Stimulated activated CD4-positive, alpha-beta T cell treated with anti-CD3 and anti-CD28 coated beads, Interleukin-15, amount 100 ng/mL, for 24 hours (primary cell): ENCODE measurements around the gene PJA1.

Experiments used
- DNase-seq: peaks from one replicate; pipeline ENCODE4 v3.0.0-alpha.2; 2020

Gene PJA1, protein sequence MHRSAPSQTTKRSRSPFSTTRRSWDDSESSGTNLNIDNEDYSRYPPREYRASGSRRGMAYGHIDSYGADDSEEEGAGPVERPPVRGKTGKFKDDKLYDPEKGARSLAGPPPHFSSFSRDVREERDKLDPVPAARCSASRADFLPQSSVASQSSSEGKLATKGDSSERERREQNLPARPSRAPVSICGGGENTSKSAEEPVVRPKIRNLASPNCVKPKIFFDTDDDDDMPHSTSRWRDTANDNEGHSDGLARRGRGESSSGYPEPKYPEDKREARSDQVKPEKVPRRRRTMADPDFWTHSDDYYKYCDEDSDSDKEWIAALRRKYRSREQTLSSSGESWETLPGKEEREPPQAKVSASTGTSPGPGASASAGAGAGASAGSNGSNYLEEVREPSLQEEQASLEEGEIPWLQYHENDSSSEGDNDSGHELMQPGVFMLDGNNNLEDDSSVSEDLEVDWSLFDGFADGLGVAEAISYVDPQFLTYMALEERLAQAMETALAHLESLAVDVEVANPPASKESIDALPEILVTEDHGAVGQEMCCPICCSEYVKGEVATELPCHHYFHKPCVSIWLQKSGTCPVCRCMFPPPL

DNA sequence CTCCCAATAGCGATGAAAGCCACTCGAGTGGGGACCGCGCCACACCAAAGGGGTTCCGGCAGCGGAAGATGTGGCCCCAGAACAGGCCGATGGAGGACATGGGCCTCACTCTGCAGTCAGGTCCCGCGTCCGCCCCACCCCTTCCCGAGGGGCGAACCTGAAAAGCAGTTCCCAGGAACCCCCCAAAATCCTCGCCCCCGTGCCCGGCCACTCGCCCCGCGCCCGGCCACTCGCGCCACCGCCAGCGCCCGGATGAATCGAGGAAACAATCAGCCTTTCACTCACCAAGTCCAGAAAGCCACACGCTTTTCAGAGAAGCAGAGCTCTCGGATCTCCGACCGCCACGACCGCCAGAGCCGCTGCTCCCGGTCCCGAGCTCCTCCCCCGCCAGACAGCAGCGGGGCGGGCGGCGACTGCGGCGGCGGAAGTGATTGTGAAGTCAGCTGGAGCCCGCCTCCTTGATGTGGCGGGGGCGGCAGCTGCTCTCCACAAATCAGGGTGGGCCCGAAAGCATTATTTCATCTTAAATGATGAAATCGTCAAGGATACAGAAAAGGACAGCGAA, at the start of gene PJA1:
Gene PJA1, minus strand, starts transcription at position 367 of the 565 bp plus-strand sequence. CDS start 2,380 bp downstream, outside the sequence.
- DNase-seq: peak; percentile 80

DNA sequence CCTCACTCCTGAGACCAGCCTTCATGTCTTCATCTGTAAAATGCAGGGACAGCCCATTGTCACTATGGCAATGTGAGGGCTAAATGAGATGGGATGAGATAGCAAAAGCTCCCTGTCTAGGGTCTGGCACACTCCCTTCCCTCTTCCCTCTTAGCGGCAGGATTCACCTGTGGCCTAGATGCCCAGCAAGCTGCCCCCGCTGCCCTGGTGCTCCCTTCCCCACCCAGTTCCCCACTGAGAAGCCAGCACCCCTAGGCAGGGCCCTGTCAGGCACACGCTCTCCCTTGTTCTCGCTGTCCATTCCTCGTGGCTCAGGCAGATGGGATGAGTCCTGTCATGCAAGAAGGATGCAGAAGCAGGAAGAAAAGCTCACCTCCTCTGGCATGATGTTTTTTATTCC, 49.2 kb upstream of the PJA1 start:
- DNase-seq: no peak

DNA sequence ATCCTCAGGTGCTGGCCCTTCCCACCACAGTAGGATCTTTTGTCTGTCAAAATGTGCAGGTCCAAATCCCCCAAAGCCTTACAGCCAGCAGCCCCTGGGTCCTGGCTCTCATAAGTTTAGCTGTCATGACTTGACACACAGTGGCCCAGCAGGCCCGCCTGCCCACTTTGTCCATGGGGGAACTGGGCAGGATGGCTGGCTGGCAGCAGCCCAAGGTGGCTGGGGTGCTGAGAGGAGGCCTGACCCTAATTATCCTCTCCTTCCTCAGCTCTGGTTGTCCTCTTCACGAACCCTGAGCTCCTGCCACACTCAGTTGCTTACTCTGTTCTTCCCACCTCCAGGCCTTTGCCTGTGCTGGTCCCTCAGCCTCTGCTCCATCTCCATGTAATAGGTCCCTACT, 46.4 kb upstream of the PJA1 start:
- no peak for DNase-seq

DNA sequence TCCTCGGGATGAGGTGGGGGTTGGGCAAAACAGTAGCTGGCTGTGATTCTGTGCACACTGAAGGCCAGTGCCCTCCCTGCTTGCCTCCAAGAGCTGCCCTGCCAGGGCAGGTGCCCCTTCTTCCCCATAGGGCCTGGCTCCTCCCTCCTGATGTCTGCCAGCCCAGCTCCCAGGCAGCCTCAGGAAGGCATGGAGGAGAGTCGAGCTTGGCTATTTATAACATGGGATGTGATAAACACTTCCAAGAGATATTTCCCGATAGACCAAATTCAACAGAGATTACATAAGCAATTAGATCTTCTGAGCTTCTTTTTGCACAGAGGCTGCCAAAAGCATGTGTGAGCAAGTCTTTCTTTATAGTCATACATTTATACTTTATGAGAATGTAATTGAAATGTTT, 45.3 kb upstream of the PJA1 start:
- no peak for DNase-seq

DNA sequence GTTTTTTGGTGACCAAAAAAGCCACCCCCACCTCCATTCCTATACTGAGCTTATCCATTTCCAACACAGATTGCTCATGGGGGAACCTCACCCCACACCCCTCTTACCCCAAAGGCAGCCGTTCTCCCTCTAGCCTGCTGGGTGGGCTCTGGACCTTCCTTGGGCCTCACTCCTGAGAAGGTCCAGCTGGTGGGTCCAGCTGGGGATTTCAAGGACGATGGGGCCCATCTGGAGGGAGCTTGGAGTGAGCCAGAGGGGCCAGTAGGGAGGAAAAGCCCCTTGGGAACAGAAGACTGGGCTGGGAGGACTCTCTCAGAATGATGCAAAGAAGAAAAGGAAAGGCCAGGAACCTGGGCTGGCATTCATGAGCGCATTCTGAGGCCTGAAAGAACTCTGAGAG, 42.0 kb upstream of the PJA1 start:
- no peak for DNase-seq

DNA sequence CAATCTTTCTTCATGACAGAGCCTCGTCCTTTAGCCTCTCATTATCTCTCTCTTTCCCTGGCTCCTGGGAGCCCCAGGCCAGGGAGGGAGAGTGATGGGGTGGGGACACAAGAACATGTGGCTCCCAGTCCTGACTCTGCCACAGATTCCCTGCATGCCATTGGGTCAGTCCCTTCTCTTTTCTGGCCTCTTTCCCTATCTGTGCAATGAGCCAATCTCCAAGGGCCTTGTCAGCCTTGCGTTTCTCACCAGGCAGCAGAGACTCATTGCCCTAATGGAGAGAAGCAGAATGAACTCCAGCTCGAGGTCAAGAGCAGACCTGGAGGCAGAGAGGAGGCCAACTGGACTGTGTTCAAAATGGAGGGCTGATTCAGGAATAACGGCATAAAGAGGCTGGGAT, 38.4 kb upstream of the PJA1 start:
- DNase-seq: no peak

DNA sequence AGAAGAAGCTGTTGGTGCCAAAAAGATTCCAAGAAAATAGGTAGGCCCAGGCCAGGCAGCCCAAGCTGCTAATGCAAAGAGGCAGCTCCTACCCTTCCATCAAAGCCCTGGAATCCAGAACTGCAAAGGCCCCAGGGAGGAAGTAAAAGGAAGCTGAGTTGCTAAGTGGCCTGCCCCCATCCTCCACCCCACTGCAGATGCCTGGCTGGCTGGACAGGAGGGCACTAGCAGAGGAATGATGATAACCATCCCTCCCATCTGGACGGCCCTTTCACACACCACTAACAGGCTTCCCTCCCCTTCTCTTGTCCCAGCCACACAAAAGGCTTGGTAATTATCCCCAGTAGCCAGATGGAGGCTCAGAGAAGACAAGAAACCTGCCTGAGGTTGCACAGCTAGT, 32.4 kb upstream of the PJA1 start:
- no peak for DNase-seq

DNA sequence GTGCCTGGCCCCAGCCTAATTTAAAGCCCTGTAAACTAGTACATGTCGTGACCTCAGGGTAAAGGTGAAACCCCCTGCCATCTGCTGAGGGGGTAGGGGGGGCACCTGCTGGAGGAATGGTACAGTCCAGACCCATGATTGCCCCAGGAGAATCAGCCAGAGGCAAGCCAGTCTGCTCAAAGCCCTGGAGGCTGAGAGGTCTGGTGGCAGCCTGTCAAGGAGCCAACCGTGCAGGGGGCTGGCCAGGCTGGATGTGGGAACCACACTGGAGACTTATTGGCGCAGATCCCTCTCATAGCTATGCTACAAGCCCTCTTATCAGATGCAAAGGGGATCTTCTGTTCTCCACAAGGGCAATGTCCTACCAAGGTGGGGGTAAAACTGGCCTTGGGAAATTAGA, 31.4 kb upstream of the PJA1 start:
- DNase-seq: no peak

DNA sequence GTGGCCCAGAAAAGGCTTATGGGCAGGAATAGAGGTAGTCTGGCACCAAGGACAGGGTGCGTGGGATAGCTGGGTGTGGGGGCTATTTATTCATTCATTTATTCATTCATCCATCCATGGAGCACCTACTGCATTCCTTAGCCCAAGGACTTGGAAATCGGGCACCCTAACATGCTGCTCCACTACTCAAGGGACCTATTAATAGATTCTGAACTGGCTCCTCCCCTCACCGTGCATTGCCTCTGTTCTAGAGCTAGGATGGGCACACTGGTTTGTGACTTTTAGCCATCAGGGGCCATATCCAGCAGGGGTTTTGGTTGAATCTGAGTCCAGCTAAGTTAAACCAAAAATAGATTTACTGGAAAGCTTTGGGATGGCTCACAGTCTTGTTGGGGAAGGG, 30.6 kb upstream of the PJA1 start:
- no peak for DNase-seq

DNA sequence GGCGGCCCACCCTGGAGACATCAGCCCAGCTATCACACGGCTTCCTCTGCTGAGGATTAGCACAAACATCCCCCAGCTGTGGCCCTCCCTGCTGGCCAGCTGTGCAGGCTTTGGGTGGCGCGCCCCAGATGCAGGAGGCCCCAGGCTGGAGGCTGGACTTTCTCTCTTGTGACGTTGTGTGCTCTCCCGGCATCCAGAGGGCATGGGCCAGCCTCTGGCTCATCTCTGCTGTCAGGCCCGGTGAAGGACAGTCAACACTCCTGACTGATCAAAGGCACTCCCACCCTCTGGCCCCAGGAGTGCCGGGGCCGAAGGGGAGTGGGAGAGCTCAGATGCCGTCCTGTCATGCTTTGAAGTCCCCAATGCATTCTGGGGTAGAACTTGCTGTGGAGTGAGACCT, 29.9 kb upstream of the PJA1 start:
- no peak for DNase-seq

DNA sequence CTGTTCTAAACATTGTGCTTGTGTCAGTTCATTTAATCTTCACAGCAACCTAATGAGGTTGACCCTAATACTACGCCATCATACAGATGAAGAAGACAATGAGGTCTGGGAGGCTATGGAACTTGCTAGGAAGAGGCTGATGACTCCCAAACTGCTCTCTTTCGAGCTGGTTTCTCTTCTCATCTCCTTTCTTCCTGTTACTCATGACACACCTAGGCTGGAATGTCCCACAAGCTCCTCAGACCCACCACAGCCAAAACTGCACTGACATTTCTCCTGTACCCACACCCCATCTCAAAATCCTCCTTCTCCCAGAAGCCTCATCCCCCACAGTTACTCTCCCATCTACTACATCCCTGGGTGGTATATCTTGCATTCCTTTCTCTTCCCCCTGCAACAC, 27.4 kb upstream of the PJA1 start:
- no peak for DNase-seq

DNA sequence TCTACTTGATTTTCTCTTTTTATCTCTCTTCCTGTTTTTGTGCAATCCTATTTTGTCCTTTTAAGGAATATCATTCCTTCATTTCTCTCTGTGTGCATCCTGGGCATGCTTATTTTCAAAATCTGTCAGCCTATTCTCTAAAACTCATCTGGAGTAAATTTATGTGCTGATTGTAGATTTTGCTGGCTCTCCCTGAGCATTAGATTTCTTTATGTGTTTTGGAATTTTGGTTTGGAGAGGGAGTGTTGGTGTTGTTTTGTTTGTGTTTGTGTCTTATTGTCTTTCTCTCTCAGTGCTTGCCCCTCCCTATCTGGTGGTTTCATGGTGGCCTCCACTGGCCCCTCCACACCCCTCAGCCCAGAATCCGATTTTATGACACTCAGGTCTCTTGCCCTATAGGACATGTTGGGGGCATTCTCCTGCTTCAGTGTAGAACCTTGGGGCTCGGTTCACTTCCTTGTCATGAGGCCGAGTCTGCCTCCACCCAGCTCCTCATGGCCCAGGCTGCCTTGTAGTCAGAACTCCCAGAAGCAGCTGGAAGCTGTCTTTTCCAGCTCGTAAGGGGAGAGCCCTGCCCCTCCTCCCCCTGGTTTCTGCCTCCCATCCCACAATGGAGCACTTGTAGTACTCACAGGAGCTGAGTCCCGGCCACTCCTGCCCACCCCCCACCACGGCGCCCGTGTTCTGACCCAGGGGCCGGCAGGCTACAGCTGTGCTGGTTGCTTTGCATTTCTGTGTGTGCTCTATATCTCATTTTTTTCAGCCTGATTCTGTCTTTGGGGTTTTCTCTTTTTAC, 24.5 kb upstream of the PJA1 start:
- DNase-seq: no peak

DNA sequence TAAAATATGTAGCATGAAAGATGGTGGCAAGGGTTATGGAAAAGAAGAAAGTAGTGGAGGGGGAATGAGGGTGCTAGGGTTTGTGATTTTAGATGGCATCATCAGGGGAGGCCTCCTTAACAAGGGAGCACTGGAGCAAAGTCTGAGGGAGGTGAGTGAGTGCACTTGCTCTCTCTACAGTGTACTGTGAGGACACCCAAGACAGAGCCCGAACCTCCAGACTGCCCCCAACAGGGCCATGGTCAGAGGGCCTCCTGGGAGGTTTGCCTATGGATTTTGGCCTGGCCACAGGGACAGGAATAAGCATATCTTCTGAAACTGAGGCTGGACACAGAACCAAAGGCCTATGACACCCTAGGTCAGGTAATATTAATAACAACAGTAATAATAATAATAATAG, 21.4 kb upstream of the PJA1 start:
- DNase-seq: no peak

DNA sequence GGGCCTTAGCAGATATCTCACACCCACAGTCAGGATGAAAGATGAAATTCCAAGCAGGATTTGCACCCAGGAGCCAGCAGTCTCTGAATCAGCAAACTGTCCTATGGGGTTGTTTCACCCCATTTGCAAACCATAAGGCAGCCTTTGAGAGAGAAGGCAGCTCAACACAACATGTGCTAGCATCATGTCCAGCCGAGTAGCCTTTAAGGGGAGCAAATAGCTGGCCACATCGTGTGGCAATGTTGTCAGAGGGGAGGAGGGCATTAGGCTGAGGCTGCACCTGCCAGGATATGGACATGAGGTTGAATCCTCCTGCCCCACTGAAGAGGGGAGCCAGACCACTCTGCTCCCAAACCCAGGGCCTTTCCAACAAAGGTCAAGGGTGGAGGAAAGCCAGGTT, 20.6 kb upstream of the PJA1 start:
- no peak for DNase-seq

DNA sequence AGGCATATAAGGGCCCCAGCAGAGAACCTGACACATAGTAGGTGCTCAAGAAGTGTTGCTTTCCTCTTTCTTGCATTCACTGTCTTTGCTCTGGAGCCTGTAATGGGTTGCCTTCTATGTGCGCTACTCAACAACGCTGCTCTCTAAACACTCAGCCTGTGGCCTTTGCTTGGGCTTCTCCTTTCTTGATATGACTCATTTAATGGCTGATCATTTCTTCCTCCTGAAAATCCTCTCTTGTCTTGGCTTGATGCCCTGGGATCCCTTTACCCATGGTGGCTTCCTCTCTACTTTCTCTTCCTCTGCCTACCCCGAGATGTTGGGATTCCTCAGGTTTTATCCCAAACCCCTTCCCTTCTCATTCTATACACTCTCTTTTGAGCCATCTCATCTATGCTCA, 19.9 kb upstream of the PJA1 start:
- DNase-seq: no peak

DNA sequence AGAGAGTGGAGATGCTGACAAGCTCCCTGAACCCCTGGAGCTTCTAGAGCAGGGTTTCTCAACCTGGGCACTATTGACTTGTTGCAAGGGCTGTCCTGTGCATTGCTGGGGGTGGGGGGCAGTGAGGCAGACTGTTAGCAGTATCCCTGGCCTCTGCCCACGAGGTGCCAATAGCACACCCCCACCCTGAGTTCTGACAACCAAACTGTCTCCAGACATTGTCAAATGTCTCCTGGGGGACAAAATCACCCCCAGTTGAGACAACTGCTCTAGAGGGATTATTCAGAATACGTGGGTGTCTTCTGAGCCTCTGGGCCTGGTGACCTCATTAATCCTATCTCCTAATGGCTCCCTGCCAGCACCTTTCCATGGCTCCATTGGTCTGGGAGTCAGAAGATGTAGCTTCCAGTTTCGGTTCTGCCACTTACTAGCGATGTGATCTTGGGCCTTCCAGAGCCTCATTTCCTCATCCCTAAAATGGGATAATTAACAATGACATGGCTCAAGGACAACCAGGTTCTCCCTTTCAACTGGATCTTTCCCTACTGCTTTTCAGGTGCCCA, 17.6 kb upstream of the PJA1 start:
- no peak for DNase-seq

DNA sequence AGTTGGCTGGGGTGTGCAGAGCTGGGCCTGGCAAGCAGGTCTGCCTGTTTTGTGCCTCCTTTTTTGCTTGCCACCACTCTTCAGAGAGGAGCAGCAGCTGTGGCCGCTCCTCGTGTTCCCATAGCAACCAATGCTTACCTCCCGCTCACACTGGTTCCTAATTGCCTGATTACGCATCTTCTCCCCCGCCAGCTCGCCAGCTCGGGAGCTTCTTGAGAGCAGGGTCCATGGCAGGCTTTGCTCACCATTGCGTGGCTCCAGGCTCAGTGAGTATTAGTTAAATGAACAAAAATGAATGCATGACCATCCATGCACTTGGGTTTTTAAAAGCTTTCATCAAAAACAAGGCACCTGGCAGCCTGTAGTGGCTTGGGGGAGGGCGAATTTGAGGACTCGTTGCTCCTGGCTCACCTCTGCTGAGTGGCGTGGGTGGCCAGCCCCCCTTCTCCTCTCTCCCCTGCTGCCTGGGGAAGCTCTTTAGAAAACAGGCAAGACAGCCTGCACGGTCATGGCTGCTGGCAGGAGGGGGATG, 14.2 kb upstream of the PJA1 start:
- DNase-seq: no peak

DNA sequence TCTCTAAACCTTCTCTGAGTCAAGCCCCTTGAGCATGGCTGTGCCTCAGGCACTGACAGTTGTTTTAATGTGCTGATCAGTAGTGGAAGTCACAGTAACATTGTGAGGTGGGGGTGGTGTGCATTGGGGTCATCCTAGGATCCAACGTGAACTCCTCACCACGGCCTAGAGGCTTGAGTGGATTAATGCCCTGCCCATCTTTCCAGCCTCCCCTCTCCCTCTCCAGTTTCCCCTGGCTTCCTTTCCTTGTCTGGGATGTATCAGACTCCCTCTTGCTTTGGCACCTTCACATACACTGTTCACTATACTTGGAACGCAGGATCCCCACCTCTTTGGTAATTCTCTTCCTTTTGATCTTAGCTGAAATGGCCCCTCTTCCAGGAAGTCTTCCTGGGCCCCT, 13.3 kb upstream of the PJA1 start:
- no peak for DNase-seq

DNA sequence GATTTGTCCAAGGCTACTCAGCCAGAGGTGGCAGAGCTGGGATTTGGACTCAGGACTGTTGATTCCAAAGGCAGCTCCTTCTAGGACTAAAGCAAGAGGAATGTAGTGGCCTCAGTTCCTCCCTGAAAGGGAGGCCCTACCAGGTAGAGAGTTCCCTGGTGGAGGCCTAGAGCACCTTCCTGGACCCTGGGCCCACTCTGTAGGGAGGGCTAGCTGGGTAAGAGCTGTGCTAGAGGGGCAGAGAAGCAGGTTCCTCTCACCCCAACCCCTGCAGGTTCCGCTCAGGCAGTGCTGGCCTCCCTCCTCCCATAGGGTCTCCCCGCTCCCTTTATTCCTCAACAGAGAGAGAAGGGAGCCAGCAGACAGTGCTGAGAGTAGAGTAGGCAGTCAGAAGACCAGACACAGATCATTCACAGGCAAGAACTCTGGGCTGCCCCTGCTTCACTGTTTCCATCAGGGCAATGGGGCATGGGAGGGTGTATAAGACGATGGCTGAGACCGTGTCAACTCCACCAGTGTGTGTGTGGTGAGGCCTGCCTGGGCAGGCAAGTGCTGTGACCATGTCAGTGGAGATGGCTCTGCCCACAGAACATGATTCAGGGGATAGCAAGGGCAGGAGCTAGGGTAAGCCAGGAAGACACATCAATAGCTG, 12.4 kb upstream of the PJA1 start:
- no peak for DNase-seq

DNA sequence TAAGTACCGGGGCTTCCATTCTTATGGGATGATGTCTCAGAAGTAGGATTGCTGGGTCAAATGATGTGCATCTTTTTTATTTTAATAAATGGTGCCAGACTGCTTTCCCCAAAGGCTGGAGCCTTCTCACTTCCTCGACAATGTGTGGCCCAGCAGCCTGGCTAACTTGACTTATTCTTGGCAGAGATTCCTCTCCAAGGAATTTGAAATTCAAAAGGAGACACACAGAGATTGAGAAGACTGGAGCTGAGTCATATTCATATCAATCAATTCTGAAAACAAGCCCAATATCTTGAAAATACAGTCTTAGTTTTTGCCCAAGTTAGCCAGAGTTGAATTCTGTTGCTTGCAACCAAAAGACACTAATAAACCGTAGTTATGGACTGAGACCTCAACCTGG, 10.8 kb upstream of the PJA1 start:
- DNase-seq: no peak

DNA sequence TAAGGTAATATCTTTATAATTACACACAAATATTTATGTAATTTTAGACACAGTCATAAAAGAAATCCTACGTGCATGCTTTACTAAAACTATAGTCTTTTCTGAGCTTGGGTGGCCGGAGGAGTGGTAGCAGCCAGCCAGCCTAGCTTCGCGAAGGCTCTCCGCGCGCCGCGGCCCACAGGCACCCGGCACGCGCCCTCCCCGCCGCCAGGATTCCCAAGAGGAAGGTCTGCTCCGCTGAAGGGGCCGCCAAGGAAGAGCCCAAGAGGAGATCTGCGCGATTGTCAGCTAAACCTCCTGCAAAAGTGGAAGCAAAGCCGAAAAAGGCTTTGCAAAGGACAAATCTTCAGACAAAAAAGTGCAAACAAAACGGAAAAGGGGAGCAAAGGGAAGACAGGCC, 8.7 kb upstream of the PJA1 start:
- no peak for DNase-seq

DNA sequence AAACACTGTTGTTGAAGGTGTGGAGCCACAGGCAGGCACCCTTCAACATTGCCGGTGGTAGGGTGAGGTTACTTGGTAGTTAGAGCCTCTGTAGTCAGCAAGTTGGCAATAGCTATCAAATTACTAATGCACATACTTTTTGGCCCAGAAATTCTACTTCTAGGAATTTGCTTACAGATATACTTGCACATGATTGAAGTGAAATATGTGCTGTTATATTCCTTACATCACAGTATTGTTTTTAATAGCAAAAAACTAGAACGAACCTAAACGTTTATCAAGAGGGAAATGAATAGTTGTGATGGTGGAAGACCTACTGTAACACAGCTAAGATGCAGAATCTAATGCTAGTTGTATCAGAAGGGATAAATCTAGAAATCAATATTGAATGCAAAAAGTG, 7.7 kb upstream of the PJA1 start:
- no peak for DNase-seq

DNA sequence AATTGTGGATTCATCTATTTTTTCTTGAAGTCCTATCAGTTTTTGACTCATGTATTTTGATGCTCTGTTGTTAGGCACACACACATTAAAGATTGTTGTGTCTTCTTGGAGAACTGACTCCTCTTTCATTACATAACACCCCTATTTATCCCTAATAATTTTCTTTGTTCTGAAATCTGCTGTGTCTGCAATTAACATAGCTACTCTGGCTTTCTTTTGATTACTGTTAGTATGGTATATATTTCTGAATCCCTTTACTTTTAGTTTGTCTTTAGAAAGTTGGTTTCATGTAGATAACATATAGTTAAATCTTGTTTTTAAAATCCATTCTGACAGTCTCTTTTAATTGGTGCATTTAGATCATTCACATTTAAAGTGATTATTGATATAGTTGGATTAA, 5.1 kb upstream of the PJA1 start:
- DNase-seq: no peak
